Right ventricle myocardium inferior (tissue), 1 donor: ENCODE data around the gene LBHD2. TPM values are rescaled to one million over a fixed set of nuclear protein-coding genes. Genes with fewer than 3 reads are reported as not detected.

Experiments used
- ATAC-seq: fragments of 200-7000 bp; cut with Tn5 transposase; one replicate; pipeline ENCODE4 v1.9.1; 2020; ENCODE audit warnings: mild to moderate bottlenecking, moderate library complexity
- DNase-seq: peaks from one replicate; pipeline ENCODE4 v3.0.0; 2021; ENCODE audit errors: missing footprints
- intact Hi-C: fragments of 100-400 bp; cut with DNase I; formaldehyde crosslinking; loops from one replicate; pipeline ENCODE4 v1.11.0; 2022
- total RNA-seq: library from RNA; stranded (reverse); fragmentation: NEBNext Ultra II Directional; extraction: Animal tissue kit (Norgen Biotek cat#: 25700); gene quantifications from one replicate; pipeline ENCODE4 v1.2.1, GENCODE V29; 2021
- donor health status: DM: no; HTN: yes; CAD: no; lungs with severe emphysema.

LBHD2 gene
- total RNA-seq, 1 donor from 2014 or later, result not detected

DNA sequence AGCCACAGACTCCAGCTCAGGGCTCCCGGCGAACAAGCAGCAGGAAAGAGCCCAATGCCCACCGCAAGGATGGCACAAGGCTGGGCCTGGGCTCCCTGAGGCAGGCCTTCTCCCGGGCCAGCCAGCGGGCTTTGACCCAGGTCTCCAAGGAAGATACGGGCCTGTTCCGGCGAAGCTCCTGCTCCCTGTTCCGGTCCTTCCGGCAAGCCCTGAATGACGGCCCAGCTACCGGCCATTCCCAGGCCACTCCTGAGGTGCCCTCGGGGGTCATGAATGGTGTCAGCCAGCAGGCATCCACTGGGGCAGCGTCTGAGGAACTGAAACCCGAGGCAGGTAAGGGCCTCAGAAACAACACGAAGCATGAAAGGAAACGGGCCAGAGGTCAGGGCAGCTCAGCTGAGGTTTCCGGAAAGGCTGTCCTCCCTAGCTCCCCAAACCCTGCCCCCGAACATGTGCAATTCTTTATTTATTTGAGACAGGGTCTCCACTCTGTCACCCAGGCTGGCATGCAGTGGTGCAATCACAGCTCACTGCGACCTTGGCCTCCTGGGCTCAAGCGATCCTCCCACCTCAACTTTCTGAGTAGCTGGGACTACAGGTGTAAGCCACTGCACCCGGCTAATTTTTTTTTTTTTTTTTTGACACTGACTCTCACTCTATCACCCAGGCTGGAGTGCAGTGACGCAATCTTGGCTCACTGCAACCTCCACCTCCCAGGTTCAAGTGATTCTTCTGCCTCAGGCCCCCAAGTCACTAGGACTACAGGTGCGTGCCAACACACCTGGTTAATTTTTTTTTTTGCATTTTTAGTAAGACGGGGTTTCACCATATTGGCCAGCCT lies 16.5 kb downstream of the LBHD2 start:
- DNase-seq (no peak), ATAC-seq (no peak)
- intact Hi-C loops, result no loop called here

GRCh38 chr14:103101257-103101962 lies 17.4 kb downstream of the LBHD2 start:
- DNase-seq, result no peak
- intact Hi-C loops, result no loop called here

GRCh38 chr14:103101963-103102688 lies 18.1 kb downstream of the LBHD2 start:
- DNase-seq (no peak), ATAC-seq (no peak)
- intact Hi-C loops, result no loop called here

More at GRCh38 chr14:103101257-103101962, 17.4 kb downstream of the LBHD2 start:
- no peak for ATAC-seq

DNA sequence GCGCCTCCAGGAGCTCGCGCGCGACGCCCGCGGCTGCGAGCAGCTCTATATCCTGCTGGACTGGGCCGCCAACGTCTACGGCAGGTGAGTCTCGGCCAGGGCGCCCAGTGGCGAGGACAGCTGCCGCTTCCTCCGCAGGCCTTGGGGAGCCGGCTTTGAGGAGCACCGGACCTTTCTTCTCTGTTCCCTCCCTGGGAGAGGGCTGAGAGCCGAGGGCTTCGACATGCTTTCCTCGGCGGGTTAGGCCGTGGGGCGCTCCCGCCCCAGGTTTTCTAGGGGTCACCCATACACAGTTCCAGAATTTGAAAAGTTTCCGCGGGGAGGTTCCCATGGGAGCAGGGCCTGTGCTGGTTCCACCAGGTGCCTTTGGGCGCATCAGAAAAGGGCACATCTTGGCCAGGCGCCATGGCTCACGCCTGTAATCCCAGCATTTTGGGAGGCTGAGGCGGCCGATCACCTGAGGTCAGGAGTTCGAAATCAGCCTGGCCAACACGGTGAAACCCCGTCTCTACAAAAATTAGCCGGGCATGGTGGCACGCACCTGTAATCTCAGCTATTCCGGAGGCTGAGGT lies 18.8 kb downstream of the LBHD2 start:
- intact Hi-C loops, result no loop called here
- ATAC-seq (no peak), DNase-seq (no peak)

DNA sequence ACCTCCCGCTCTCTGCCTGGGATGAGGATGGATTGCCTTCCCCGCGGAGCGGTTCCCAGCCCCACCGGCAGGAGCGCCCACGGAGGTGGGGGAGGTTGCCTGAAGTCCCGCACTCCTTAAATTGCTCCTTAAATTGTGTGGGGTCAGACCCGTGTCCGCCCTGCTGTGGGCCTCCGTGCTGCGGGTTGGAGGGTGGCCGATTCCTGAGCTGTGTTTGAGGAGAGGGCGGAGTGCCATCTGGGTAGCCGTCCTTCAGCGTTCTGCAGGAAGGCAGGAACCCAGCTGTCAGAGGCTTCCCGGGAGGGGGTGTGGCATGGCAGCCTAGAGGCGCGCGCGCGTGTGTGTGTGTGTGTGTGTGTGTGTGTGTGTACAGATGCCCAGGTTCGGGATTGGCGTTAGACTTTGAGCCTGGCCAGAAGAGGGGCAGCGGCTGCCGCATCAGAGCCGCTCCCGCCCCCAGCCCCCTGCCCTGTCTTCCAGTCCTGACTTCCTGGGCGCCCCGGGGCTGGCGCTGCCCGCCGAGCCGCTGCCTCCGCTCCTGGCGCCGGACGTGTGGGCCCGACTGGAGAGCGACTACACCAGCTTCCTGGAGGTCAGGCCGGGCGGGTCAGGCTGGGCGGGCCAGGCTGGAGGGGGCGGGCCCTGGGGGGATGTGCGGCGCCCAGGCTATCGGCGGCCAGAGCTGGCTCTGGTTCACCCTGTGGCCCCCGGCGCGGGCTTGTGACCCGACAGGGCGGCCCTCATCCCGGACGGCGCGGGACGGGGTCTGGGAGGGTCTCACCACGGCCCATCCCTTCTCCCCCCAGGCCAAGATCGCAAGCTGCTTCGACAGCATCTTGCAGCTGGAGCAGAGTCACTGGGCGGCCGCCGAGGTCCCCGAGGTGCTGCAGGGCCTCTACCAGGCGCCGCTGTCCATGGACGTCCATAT lies 19.7 kb downstream of the LBHD2 start:
- peak; percentile 43 for ATAC-seq
- intact Hi-C loops, result loop anchor here (2.0 kb wide), 1 partner anchor 19 kb away; the partner anchor contains the start of gene TNFAIP2
- peak; percentile 85 for DNase-seq

- ATAC-seq (no peak), DNase-seq (no peak)
- intact Hi-C loops, result loop anchor here (2.0 kb wide), 1 partner anchor 18 kb away; the partner anchor contains the start of gene TNFAIP2
These were observed 20.3 kb downstream of the LBHD2 start for GRCh38 chr14:103104389-103104653.

DNA sequence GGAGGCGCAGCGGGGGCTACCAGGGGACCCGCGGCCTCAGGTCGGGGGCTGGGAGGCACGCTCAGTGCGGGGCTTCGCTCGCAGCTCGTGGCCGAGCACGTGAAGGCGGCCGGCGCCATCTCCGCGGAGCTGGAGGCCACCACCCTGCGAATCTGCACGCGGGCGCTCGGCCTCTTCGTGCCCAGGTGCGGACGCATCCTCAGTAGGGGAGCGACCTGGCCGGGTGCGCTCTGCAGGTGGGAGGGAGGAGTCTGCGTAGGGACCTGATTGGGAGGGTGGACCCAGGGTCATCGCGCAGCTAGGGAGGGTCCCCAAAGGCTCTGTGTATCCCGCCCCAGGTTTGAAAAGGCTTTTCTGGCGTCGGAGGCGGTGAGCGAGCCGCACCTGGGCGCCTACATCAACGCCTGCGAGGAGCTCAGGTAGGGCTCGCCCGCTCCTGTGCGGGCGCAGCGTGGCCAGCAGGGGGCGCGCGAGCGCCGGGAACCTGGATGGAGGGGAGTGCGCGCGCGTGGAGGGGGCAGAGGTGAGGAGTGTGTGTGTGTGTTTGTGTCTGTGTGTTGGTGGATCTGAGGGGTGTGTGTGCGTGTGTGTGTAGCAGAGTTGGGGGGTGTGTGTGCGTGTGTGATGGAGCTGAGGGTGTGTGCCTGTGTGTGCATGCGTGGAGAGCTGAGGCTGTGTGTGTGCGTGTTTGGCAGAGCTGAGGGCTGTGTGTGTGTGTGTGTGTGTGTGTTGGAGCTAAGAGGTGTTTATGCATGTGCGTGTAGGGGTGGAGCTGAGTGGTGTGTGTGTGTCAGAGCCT lies 20.8 kb downstream of the LBHD2 start:
- peak; percentile 82 for ATAC-seq
- peak; percentile 92 for DNase-seq
- intact Hi-C loops, result loop anchor here (1.0 to 5.0 kb wide), 4 partner anchors 18 to 187 kb away; partner anchors contain the start of gene TNFAIP2

GRCh38 chr14:103105580-103106150 lies 21.7 kb downstream of the LBHD2 start:
- ATAC-seq (no peak), DNase-seq (no peak)
- intact Hi-C loops, result loop anchor here (1.0 to 5.0 kb wide), 4 partner anchors 17 to 187 kb away; partner anchors contain the start of gene TNFAIP2

DNA sequence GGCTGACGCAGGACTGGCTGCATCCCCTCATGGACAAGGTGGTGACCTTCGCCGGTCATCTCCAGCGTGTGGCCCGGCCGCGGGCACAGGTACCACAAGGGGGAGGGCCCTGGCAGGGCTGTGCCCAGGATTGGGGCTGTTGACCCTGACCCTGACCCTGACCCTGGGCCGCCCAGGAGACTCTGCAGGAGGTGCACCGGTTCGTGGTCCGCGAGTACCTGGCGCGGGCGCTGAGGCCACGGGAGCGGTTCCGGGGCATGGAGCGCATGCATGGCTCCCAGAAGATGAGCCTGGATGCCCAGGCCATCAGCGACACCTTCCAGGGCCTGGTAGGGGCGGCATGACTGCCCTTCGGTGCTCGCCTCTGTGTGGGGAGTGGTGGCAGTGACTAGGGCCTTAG lies 23.4 kb downstream of the LBHD2 start:
- intact Hi-C loops, result loop anchor here (5.0 kb wide), 2 partner anchors 35 to 80 kb away; no protein-coding TSS in a partner anchor
- ATAC-seq (no peak), DNase-seq (no peak)

- ATAC-seq (no peak), DNase-seq (no peak)
- intact Hi-C loops, result loop anchor here (5.0 kb wide), 2 partner anchors 34 to 79 kb away; no protein-coding TSS in a partner anchor
These were observed 24.1 kb downstream of the LBHD2 start for GRCh38 chr14:103107941-103108748.

- no peak for ATAC-seq
- DNase-seq, result no peak
- intact Hi-C loops, result loop anchor here (5.0 kb wide), 2 partner anchors 34 to 79 kb away; no protein-coding TSS in a partner anchor
These were observed 24.8 kb downstream of the LBHD2 start for GRCh38 chr14:103108749-103109207.

GRCh38 chr14:103109535-103110441 lies 25.8 kb downstream of the LBHD2 start:
- DNase-seq (no peak), ATAC-seq (peak; percentile 57)
- intact Hi-C loops, result loop anchor here (5.0 kb wide), 2 partner anchors 33 to 78 kb away; no protein-coding TSS in a partner anchor

- no peak for DNase-seq
- peak; percentile 57 for ATAC-seq
- intact Hi-C loops, result no loop called here
These were observed 26.7 kb downstream of the LBHD2 start for GRCh38 chr14:103110681-103111231.

- intact Hi-C loops, result no loop called here
- no peak for DNase-seq
- no peak for ATAC-seq
These were observed 27.3 kb downstream of the LBHD2 start for GRCh38 chr14:103111232-103111868.
